Ectodermal cell (in vitro differentiated cells): ENCODE data around the gene KISS1R.

Experiments
- H3K27ac ChIP-seq: 2 replicates; pipeline ENCODE4 v1.7.0; 2013; ENCODE audit warnings: mild to moderate bottlenecking, low read depth, low read length; ENCODE audit not compliant: insufficient read depth, poor library complexity, severe bottlenecking
- H3K27me3 ChIP-seq: 2 replicates; pipeline ENCODE4 v1.7.0; 2013; ENCODE audit warnings: mild to moderate bottlenecking, low read length; ENCODE audit not compliant: insufficient read depth, control insufficient read depth, poor library complexity, severe bottlenecking
- H3K36me3 ChIP-seq: one replicate; pipeline ENCODE4 v1.7.0; 2013; ENCODE audit warnings: low read length; ENCODE audit not compliant: control insufficient read depth, insufficient read depth
- H3K4me1 ChIP-seq: one replicate; pipeline ENCODE4 v1.7.0; 2013; ENCODE audit warnings: low read length; ENCODE audit not compliant: control insufficient read depth, insufficient read depth
- H3K4me3 ChIP-seq: 2 replicates; pipeline ENCODE4 v1.7.0; 2013; ENCODE audit warnings: low read depth, low read length, control low read depth; ENCODE audit not compliant: insufficient read depth
- H3K9me3 ChIP-seq: 2 replicates; pipeline ENCODE4 v1.7.0; 2013; ENCODE audit warnings: mild to moderate bottlenecking, low read length, moderate library complexity; ENCODE audit not compliant: control insufficient read depth
- WGBS, 2 experiments: methylation state at CpG; one replicate each; pipeline ENCODE4 v1.1.7; 2013; ENCODE audit warnings: missing lambda C conversion rate in 2 of 2; 5-methylcytosine and 5-hydroxymethylcytosine counted together

The KISS1R gene

GRCh38 chr19:925087-925525 lies 8.0 kb downstream of the KISS1R start:
- no peaks in the 10 kb centered on the region for H3K9me3 ChIP-seq
- 0 to 1% methylated on average over 39 of the region's 39 CpGs for WGBS, 2 experiments
- peaks cover 15% of the 10 kb centered on the region for H3K27me3 ChIP-seq
- H3K4me3 ChIP-seq: peak overlapping the region; percentile 91
- peaks cover 4% of the 10 kb centered on the region for H3K36me3 ChIP-seq
- peaks cover 6% of the 10 kb centered on the region for H3K4me1 ChIP-seq
- no peak overlapping the region for H3K27ac ChIP-seq

- H3K4me3 ChIP-seq: peak within 1 kb of the TSS; percentile 91
- peaks cover 5% of the 10 kb centered on the region for H3K36me3 ChIP-seq
- H3K9me3 ChIP-seq: no peaks in the 10 kb centered on the region
- peaks cover 9% of the 10 kb centered on the region for H3K27me3 ChIP-seq
- peak within 1 kb of the TSS; percentile 60 for H3K27ac ChIP-seq
- H3K4me1 ChIP-seq: peaks cover 6% of the 10 kb centered on the region
- 0% methylated on average over 95 to 97 of the region's 97 CpGs for WGBS, 2 experiments
These were observed 8.6 kb downstream of the KISS1R start, which contains the start of gene ARID3A for GRCh38 chr19:925526-926322. Gene ARID3A (plus strand): TSS chr19:926035. CDS start chr19:929529, 3,494 bp downstream.

GRCh38 chr19:926323-926588 lies 9.1 kb downstream of the KISS1R start:
- Histone ChIP-seq H3K27ac (peak overlapping the region; percentile 60), H3K4me1 (peaks cover 6% of the 10 kb centered on the region), H3K4me3 (peak overlapping the region; percentile 91), H3K36me3 (peaks cover 9% of the 10 kb centered on the region), H3K27me3 (peaks cover 3% of the 10 kb centered on the region), H3K9me3 (no peaks in the 10 kb centered on the region)
- 0% methylated on average over 21 of the region's 21 CpGs for WGBS, 2 experiments

GRCh38 chr19:926589-927350 lies 9.6 kb downstream of the KISS1R start:
- 0 to 1% methylated on average over 45 to 52 of the region's 52 CpGs for WGBS, 2 experiments

GRCh38 chr19:927351-927779 lies 10.2 kb downstream of the KISS1R start:
- no peaks in the 10 kb centered on the region for H3K27me3 ChIP-seq
- H3K36me3 ChIP-seq: peaks cover 13% of the 10 kb centered on the region
- H3K4me3 ChIP-seq: peak overlapping the region; percentile 91
- H3K9me3 ChIP-seq: no peaks in the 10 kb centered on the region
- 3 to 4% methylated on average over 10 to 15 of the region's 15 CpGs for WGBS, 2 experiments
- peak overlapping the region; percentile 60 for H3K27ac ChIP-seq
- H3K4me1 ChIP-seq: peaks cover 9% of the 10 kb centered on the region

More at GRCh38 chr19:926589-927350, 9.6 kb downstream of the KISS1R start:
- Histone ChIP-seq H3K4me3 (peak overlapping the region; percentile 91), H3K4me1 (peaks cover 6% of the 10 kb centered on the region), H3K9me3 (no peaks in the 10 kb centered on the region), H3K27ac (peak overlapping the region; percentile 60), H3K27me3 (no peaks in the 10 kb centered on the region), H3K36me3 (peaks cover 9% of the 10 kb centered on the region)

- H3K36me3 ChIP-seq: peaks cover 16% of the 10 kb centered on the region
- no peak overlapping the region for H3K27ac ChIP-seq
- H3K27me3 ChIP-seq: no peaks in the 10 kb centered on the region
- 60 to 63% methylated on average over 12 of the region's 12 CpGs for WGBS, 2 experiments
- H3K9me3 ChIP-seq: no peaks in the 10 kb centered on the region
- H3K4me3 ChIP-seq: peak overlapping the region; percentile 91
- H3K4me1 ChIP-seq: peaks cover 14% of the 10 kb centered on the region
These were observed 10.8 kb downstream of the KISS1R start for GRCh38 chr19:927780-928401.

- Histone ChIP-seq H3K36me3 (peaks cover 16% of the 10 kb centered on the region), H3K4me3 (no peak overlapping the region), H3K27me3 (no peaks in the 10 kb centered on the region), H3K4me1 (peaks cover 22% of the 10 kb centered on the region), H3K27ac (no peak overlapping the region), H3K9me3 (no peaks in the 10 kb centered on the region)
- WGBS, 2 experiments: 90 to 92% methylated on average over 18 of the region's 18 CpGs
These were observed 11.5 kb downstream of the KISS1R start for GRCh38 chr19:928471-929202.

GRCh38 chr19:929203-929890 lies 12.2 kb downstream of the KISS1R start:
- H3K27me3 ChIP-seq: no peaks in the 10 kb centered on the region
- H3K36me3 ChIP-seq: peaks cover 21% of the 10 kb centered on the region
- H3K27ac ChIP-seq: no peak overlapping the region
- no peak overlapping the region for H3K4me3 ChIP-seq
- peaks cover 23% of the 10 kb centered on the region for H3K4me1 ChIP-seq
- no peaks in the 10 kb centered on the region for H3K9me3 ChIP-seq
- 96 to 97% methylated on average over 51 of the region's 51 CpGs for WGBS, 2 experiments

- peaks cover 21% of the 10 kb centered on the region for H3K36me3 ChIP-seq
- WGBS, 2 experiments: 95 to 97% methylated on average over 6 of the region's 6 CpGs
- H3K4me3 ChIP-seq: no peak overlapping the region
- H3K27me3 ChIP-seq: no peaks in the 10 kb centered on the region
- no peaks in the 10 kb centered on the region for H3K9me3 ChIP-seq
- no peak overlapping the region for H3K27ac ChIP-seq
- H3K4me1 ChIP-seq: peaks cover 23% of the 10 kb centered on the region
These were observed 12.7 kb downstream of the KISS1R start for GRCh38 chr19:929891-930258.
